ENCODE measurements around the gene EPN1. TPM values are rescaled to one million over a fixed set of nuclear protein-coding genes. Genes with fewer than 3 reads are reported as not detected.

EPN1 gene
- total RNA-seq, 1 donor from 2014 or later, result 155 TPM

DNA sequence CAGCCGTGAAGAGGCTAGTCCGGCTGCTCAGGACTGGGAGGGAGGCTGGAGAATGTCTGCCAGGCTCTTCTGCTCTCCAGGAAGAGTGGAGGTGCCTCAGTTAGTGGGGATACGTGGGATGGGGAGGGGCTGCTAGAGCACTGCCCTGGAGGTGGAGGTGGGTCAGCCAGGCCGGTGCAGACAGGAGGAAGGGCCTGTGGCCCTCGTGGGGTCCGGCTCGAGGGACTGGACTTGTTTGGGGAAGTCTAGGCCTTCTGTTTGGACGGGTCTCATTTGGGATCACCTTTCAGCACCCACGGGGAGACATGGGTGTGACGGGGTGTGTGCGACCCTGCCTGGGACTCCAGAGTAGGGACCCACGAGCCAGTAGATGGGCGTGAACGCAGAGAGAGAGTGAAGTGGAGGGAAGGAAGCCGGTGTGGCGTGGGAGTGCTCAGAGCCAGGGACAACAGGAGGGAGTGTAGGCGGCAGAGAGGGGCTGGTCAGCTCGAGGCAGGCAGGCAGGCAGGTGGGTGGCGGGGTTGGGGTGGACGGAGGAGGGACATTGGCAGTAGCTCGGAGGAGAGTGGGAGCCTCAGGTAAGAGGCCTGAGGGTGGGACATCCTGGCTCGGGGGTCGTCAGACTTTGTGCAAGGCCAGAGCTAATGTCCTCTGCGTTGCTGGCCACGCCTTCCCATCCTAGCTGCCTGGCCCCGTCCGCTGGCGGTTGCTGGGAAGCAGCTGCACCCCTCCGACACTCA is 11.5 kb downstream of the EPN1 start:
- TF ChIP-seq, protein P1, sequence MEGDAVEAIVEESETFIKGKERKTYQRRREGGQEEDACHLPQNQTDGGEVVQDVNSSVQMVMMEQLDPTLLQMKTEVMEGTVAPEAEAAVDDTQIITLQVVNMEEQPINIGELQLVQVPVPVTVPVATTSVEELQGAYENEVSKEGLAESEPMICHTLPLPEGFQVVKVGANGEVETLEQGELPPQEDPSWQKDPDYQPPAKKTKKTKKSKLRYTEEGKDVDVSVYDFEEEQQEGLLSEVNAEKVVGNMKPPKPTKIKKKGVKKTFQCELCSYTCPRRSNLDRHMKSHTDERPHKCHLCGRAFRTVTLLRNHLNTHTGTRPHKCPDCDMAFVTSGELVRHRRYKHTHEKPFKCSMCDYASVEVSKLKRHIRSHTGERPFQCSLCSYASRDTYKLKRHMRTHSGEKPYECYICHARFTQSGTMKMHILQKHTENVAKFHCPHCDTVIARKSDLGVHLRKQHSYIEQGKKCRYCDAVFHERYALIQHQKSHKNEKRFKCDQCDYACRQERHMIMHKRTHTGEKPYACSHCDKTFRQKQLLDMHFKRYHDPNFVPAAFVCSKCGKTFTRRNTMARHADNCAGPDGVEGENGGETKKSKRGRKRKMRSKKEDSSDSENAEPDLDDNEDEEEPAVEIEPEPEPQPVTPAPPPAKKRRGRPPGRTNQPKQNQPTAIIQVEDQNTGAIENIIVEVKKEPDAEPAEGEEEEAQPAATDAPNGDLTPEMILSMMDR (IDR thresholded peaks at IDR 0.05; ENCODE audit: insufficient read depth, low read length, poor library complexity, severe bottlenecking), result no peak
- Histone ChIP-seq H3K4me3 (ENCODE audit: low read depth, low read length) (no peak overlapping the region), H3K36me3 (ENCODE audit: control insufficient read depth, insufficient read depth, low read length) (peaks cover 6% of the 10 kb centered on the region), H3K27me3 (ENCODE audit: control insufficient read depth, insufficient read depth, low read length) (no peaks in the 10 kb centered on the region)
- no peak for DNase-seq (ENCODE audit: low read depth)

DNA sequence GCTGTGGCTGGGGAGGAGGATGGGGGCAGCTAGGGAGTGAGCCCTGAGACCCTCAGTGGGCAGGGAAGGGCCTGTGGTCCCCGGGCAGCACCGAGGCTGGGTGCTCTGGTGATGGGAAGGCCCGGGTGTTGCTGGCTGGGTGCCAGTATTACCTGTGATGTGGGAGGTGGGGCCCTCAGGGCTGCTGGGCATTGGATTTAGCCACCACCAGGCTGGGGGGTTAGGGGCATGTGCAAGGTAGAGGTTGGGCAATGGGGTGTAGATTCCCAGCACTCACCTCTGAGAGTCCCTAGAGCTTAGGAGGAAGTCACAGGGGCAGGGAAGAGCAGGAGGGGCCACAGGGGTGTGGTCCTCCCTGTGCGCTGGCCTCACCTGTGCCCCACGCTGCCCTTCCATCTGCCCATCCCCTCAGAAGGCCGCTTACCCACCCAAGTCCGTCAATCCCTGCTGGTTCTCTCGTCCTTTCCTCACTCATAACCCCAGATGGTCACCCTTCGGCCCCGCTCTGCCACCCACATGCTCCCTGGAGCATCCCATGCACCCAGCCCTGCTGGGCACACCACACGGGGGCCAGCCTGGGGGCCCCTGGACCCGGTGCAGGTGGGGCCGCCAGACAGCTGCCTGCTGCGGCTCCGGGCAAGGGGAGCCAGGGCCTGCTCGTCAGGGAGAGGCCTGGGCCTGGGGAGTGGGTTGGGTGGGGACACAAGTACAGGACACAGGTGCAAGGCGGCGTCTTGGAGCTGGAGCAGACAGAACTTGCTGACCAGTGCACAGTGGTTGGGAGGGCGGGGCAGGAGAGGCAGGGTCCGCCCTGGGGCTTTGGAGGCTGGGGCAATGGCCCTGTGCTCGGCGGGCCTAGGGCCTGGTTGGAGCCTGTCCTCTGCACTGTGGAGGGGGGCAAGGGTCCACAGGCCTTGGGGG is 12.5 kb downstream of the EPN1 start:
- TF ChIP-seq, protein P1 (IDR thresholded peaks at IDR 0.05; ENCODE audit: insufficient read depth, low read length, poor library complexity, severe bottlenecking), result no peak
- peaks cover 6% of the 10 kb centered on the region for H3K36me3 ChIP-seq (ENCODE audit: control insufficient read depth, insufficient read depth, low read length)
- DNase-seq (ENCODE audit: low read depth), result no peak
- H3K27me3 ChIP-seq (ENCODE audit: control insufficient read depth, insufficient read depth, low read length), result no peaks in the 10 kb centered on the region
- H3K4me3 ChIP-seq (ENCODE audit: low read depth, low read length), result no peak overlapping the region

DNA sequence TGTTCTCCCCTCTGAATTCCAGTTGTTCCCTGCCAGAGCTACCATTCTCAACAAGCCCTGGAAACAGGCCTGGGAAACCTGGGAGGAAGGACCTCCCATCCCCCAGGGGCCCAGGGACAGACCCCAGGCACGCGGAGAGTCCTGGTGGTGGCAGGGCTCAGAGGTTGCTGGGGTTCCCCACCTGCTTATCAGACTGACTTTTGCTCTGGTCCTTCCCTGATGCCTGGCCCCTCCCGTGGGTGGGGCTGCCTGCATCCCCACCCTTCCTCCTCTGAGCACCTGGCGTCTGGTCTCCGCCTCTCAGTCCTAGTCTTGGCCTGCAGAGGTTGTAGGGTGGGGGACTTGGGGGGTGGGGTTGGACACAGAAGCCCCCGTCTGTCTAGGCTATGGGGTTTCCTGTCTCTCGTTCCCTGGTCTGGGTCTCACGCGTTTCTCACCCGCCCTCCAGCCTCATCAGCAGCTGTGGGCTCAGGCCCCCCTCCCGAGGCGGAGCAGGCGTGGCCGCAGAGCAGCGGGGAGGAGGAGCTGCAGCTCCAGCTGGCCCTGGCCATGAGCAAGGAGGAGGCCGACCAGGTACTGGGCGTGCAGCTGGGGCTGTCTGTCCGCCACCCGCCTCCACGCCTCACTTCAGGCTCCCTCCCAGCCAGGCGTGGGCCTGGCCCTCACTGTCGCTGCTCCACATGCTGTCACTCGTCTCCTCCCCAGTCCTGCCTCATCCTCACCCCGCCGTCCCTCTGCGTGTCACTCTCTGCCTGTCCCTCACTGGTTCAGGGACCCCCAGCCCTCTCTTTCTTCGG is 13.6 kb downstream of the EPN1 start:
- Histone ChIP-seq H3K36me3 (ENCODE audit: control insufficient read depth, insufficient read depth, low read length) (peaks cover 6% of the 10 kb centered on the region), H3K27me3 (ENCODE audit: control insufficient read depth, insufficient read depth, low read length) (no peaks in the 10 kb centered on the region), H3K4me3 (ENCODE audit: low read depth, low read length) (no peak overlapping the region)
- TF ChIP-seq, protein P1 (IDR thresholded peaks at IDR 0.05; ENCODE audit: insufficient read depth, low read length, poor library complexity, severe bottlenecking), result no peak
- no peak for DNase-seq (ENCODE audit: low read depth)

DNA sequence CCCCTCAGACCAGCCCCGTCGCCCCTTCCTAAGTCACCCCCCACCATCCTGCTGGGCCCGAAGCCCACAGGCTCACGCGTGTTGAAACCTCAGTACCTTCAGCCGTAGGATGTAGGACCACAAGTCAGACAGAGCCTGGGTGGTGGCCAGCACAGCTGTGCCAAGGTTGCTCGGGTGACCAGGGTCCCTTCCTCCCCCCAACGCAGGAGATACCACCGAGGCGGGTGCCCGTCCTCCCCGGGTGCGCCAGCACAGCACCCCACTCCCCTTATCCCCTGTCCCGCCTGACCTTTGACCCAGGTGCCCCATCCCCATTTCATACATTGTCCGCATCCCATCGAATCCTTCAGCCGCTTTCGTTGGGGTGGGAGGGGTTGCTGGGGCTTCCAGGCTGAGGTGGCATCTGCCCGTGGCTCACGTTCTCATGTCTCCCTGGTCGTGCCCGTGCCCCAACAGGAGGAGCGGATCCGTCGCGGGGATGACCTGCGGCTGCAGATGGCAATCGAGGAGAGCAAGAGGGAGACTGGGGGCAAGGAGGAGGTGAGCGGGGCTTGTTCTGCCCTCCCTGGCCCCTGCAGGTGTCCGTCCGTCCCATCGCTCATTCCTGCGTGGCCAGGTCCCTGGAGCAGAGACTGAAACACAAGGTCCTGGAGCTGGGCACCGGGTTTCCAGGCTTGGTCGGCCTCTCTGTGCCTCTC is 14.5 kb downstream of the EPN1 start:
- H3K27me3 ChIP-seq (ENCODE audit: control insufficient read depth, insufficient read depth, low read length), result no peaks in the 10 kb centered on the region
- TF ChIP-seq, protein P1 (IDR thresholded peaks at IDR 0.05; ENCODE audit: insufficient read depth, low read length, poor library complexity, severe bottlenecking), result no peak
- no peak overlapping the region for H3K4me3 ChIP-seq (ENCODE audit: low read depth, low read length)
- DNase-seq (ENCODE audit: low read depth), result no peak
- peaks cover 6% of the 10 kb centered on the region for H3K36me3 ChIP-seq (ENCODE audit: control insufficient read depth, insufficient read depth, low read length)

DNA sequence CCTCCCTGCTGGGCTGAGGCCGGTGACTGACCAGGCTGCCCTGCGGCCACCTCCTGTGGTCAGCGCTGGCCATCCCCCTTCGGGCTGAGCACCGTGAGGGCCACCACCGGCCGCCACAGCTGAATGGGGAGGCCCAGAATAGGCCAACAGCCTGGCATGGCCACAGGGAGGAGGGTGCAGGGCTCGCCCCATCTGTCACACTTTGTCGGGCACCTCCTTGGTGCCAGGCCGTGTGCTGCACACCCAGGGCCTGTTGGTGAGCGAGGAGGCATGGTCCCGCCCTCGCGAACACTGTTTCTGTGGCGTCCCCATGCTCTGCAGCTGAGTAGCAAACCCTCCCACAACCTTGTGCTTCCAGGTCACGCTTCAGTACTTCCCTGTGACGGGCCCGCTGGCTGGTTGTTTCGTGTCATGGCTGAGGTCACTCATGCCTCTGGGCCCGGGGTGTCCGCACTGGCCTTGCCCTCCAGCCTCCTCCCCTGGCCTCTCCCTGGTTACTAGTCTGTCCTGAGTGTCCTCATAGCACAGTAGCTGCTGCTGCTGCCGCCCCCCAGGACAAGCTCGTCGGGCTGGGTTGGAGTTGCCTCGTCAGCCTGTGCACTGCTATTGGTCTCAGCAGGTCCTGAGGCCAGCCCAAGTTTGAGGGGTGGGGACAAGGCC is 15.2 kb downstream of the EPN1 start:
- TF ChIP-seq, protein P1 (IDR thresholded peaks at IDR 0.05; ENCODE audit: insufficient read depth, low read length, poor library complexity, severe bottlenecking), result no peak
- DNase-seq (ENCODE audit: low read depth), result no peak
- no peak overlapping the region for H3K4me3 ChIP-seq (ENCODE audit: low read depth, low read length)
- no peaks in the 10 kb centered on the region for H3K27me3 ChIP-seq (ENCODE audit: control insufficient read depth, insufficient read depth, low read length)
- H3K36me3 ChIP-seq (ENCODE audit: control insufficient read depth, insufficient read depth, low read length), result peaks cover 6% of the 10 kb centered on the region
